WTC11 (cell line): ENCODE results near the gene LYSMD3. TPM values are rescaled to one million over a fixed set of nuclear protein-coding genes. Genes with fewer than 3 reads are reported as not detected.

Experiments used
- ATAC-seq: fragments of 200-7000 bp; cut with Tn5 transposase; 2 replicates; pipeline ENCODE4 v1.10.0; 2021; ENCODE audit warnings: mild to moderate bottlenecking, moderate library complexity
- CTCF ChIA-PET: fragments of 300-600 bp; sonication (Branson Sonifier 250); formaldehyde crosslinking; loops from one replicate; lab custom pipeline; 2021; ENCODE audit warnings: antibody characterized with exemption; lab: Charles Lee
- POLR2A ChIA-PET: fragments of 350-600 bp; sonication (Branson Sonifier 250); formaldehyde crosslinking; loops from one replicate; lab custom pipeline; 2021; ENCODE audit warnings: antibody characterized with exemption; lab: Charles Lee
- DNase-seq: peaks from one replicate; pipeline ENCODE4 v3.0.0; 2021; ENCODE audit warnings: low spot score
- H3K27ac Mint-ChIP-seq: 2 replicates; pipeline ENCODE4 v1.8.0; 2021; ENCODE audit warnings: mixed read lengths
- H3K27me3 Mint-ChIP-seq: 2 replicates; pipeline ENCODE4 v1.8.0; 2021; ENCODE audit warnings: low read depth, mild to moderate bottlenecking, moderate library complexity, mixed read lengths
- H3K36me3 Mint-ChIP-seq: 2 replicates; pipeline ENCODE4 v1.8.0; 2021; ENCODE audit warnings: mixed read lengths
- H3K4me1 Mint-ChIP-seq: 2 replicates; pipeline ENCODE4 v1.8.0; 2022; ENCODE audit warnings: mixed read lengths
- H3K4me3 Mint-ChIP-seq: 2 replicates; pipeline ENCODE4 v1.8.0; 2021; ENCODE audit warnings: mild to moderate bottlenecking, moderate library complexity, mixed read lengths
- H3K9me3 Mint-ChIP-seq: 2 replicates; pipeline ENCODE4 v1.8.0; 2021; ENCODE audit warnings: mixed read lengths
- ATF6 ChIP-seq: sonication (generic); formaldehyde crosslinking; IDR thresholded peaks from 2 replicates; pipeline ENCODE4 v1.8.1; 2023; ENCODE audit warnings: mild to moderate bottlenecking, missing genetic modification reagents
- CDX4 ChIP-seq: fragments of 250-450 bp; sonication (Bioruptor Pico); IDR thresholded peaks from 2 replicates; pipeline ENCODE4 v1.9.0; 2021; ENCODE audit warnings: moderate library complexity, mild to moderate bottlenecking, inconsistent platforms, borderline replicate concordance
- ESRRA ChIP-seq: sonication (generic); formaldehyde crosslinking; IDR thresholded peaks from 2 replicates; pipeline ENCODE4 v1.8.1; 2022; ENCODE audit warnings: mild to moderate bottlenecking, missing genetic modification reagents, borderline replicate concordance
- FOXK1 ChIP-seq: sonication (generic); formaldehyde crosslinking; IDR thresholded peaks from 2 replicates; pipeline ENCODE4 v1.8.0; 2022; ENCODE audit warnings: mild to moderate bottlenecking, moderate library complexity, missing genetic modification reagents
- GRHL2 ChIP-seq: fragments of 250-450 bp; sonication (Bioruptor Pico); IDR thresholded peaks from 2 replicates; pipeline ENCODE4 v1.8.0; 2022; ENCODE audit warnings: mild to moderate bottlenecking, moderate library complexity; ENCODE audit not compliant: insufficient replicate concordance, severe bottlenecking
- IRF1 ChIP-seq: sonication (generic); formaldehyde crosslinking; IDR thresholded peaks from 2 replicates; pipeline ENCODE4 v1.8.0; 2023; ENCODE audit warnings: missing genetic modification reagents
- KAT7 ChIP-seq: sonication (generic); formaldehyde crosslinking; IDR thresholded peaks from 2 replicates; pipeline ENCODE4 v1.8.1; 2023; ENCODE audit warnings: missing genetic modification reagents, mild to moderate bottlenecking, borderline replicate concordance
- MYBL2 ChIP-seq: sonication (generic); formaldehyde crosslinking; IDR thresholded peaks from 2 replicates; pipeline ENCODE4 v1.8.1; 2023; ENCODE audit warnings: mild to moderate bottlenecking, moderate library complexity, missing genetic modification reagents
- NFE2L1 ChIP-seq: sonication (generic); formaldehyde crosslinking; IDR thresholded peaks from 2 replicates; pipeline ENCODE4 v1.8.1; 2023; ENCODE audit warnings: missing genetic modification reagents
- PRDM15 ChIP-seq: sonication (generic); formaldehyde crosslinking; IDR thresholded peaks from 2 replicates; pipeline ENCODE4 v1.8.0; 2022; ENCODE audit warnings: missing genetic modification reagents
- RORB ChIP-seq: fragments of 250-450 bp; sonication (Bioruptor Pico); IDR thresholded peaks from 2 replicates; pipeline ENCODE4 v1.9.0; 2021; ENCODE audit warnings: mild to moderate bottlenecking
- SP1 ChIP-seq: sonication (generic); formaldehyde crosslinking; conservative IDR thresholded peaks from 2 replicates; pipeline ENCODE4 v1.8.1; 2022; ENCODE audit warnings: missing genetic modification reagents
- TCF7 ChIP-seq: sonication (generic); formaldehyde crosslinking; IDR thresholded peaks from 2 replicates; pipeline ENCODE4 v1.8.0; 2022; ENCODE audit warnings: mild to moderate bottlenecking, low read depth, missing genetic modification reagents, moderate library complexity
- TEAD1 ChIP-seq: sonication (generic); formaldehyde crosslinking; IDR thresholded peaks from 2 replicates; pipeline ENCODE4 v1.8.0; 2022; ENCODE audit warnings: mild to moderate bottlenecking, missing genetic modification reagents
- TEAD4 ChIP-seq: sonication (generic); formaldehyde crosslinking; IDR thresholded peaks from 2 replicates; pipeline ENCODE4 v1.8.0; 2022; ENCODE audit warnings: mild to moderate bottlenecking, missing genetic modification reagents
- TP53 ChIP-seq: sonication (generic); formaldehyde crosslinking; IDR thresholded peaks from 2 replicates; pipeline ENCODE4 v1.8.1; 2023; ENCODE audit warnings: mild to moderate bottlenecking, missing genetic modification reagents
- ZMAT4 ChIP-seq: fragments of 250-450 bp; sonication (Bioruptor Pico); IDR thresholded peaks from 2 replicates; pipeline ENCODE4 v1.9.0; 2021; ENCODE audit warnings: mild to moderate bottlenecking
- ZNF263 ChIP-seq: sonication (generic); formaldehyde crosslinking; IDR thresholded peaks from 2 replicates; pipeline ENCODE4 v1.8.1; 2022; ENCODE audit warnings: low read depth, mild to moderate bottlenecking, moderate library complexity, missing genetic modification reagents
- ZNF425 ChIP-seq: fragments of 250-450 bp; sonication (Bioruptor Pico); conservative IDR thresholded peaks from 2 replicates; pipeline ENCODE4 v1.9.0; 2021; ENCODE audit warnings: mild to moderate bottlenecking
- ZNF671 ChIP-seq: fragments of 250-450 bp; sonication (Bioruptor Pico); IDR thresholded peaks from 2 replicates; pipeline ENCODE4 v1.8.0; 2021; ENCODE audit warnings: mild to moderate bottlenecking
- ZSCAN18 ChIP-seq: fragments of 250-450 bp; sonication (Bioruptor Pico); IDR thresholded peaks from 2 replicates; pipeline ENCODE4 v2.1.2; 2022; ENCODE audit warnings: mild to moderate bottlenecking, moderate library complexity
- total RNA-seq: library from RNA; stranded (reverse); gene quantifications from 3 replicates; pipeline ENCODE4 v1.2.3, GENCODE V29; 2021

Gene LYSMD3
- total RNA-seq, 1 experiment from 2014 or later, result 15.8 TPM

GRCh38 chr5:90506221-90506620 is 23.2 kb downstream of the LYSMD3 start (continued):
- TF ChIP-seq RORB (CRISPR knock-in tag) (no peak), ZMAT4 (no peak), NFE2L1 (CRISPR knock-in tag) (no peak), ATF6 (no peak), TP53 (CRISPR knock-in tag) (no peak)

- no peak overlapping the region for H3K27ac Mint-ChIP-seq
- ATAC-seq (no peak), DNase-seq (no peak)
- H3K36me3 Mint-ChIP-seq, result peaks cover 21% of the 10 kb centered on the region
- POLR2A ChIA-PET, result no interaction called here
- no peak for TF ChIP-seq TP53 (CRISPR knock-in tag)
- no peak for TF ChIP-seq ZSCAN18 (CRISPR knock-in tag)
- no peak for TF ChIP-seq TEAD1 (CRISPR knock-in tag)
- TF ChIP-seq IRF1 (CRISPR knock-in tag), result no peak
- TF ChIP-seq ZNF671, result no peak
- TF ChIP-seq CDX4 (CRISPR knock-in tag), result no peak
- no peak for TF ChIP-seq PRDM15
- TF ChIP-seq GRHL2 (CRISPR knock-in tag), result no peak
- TF ChIP-seq ZNF425 (CRISPR knock-in tag), result no peak
- TF ChIP-seq ESRRA (CRISPR knock-in tag), result no peak
- no peak for TF ChIP-seq ZNF263 (CRISPR knock-in tag)
- TF ChIP-seq SP1 (CRISPR knock-in tag), result no peak
- no peak for TF ChIP-seq KAT7 (CRISPR knock-in tag)
- TF ChIP-seq TEAD4 (CRISPR knock-in tag), result no peak
- no peak for TF ChIP-seq TCF7 (CRISPR knock-in tag)
- TF ChIP-seq MYBL2, result no peak
- no peak for TF ChIP-seq FOXK1 (CRISPR knock-in tag)
- no peaks in the 10 kb centered on the region for H3K9me3 Mint-ChIP-seq
- CTCF ChIA-PET, result no interaction called here
- no peak overlapping the region for H3K4me3 Mint-ChIP-seq
- H3K27me3 Mint-ChIP-seq, result no peaks in the 10 kb centered on the region
- no peaks in the 10 kb centered on the region for H3K4me1 Mint-ChIP-seq
Measured at GRCh38 chr5:90504743-90505142, 24.6 kb downstream of the LYSMD3 start.
